GM18951 (cell line): Measurements from ENCODE around the gene PLXDC2.

Experiments
- POLR2A ChIP-seq: IDR thresholded peaks from 4 replicates; pipeline ENCODE4 v1.6.1; 2011; ENCODE audit warnings: mild to moderate bottlenecking; ENCODE audit not compliant: insufficient read length, insufficient read depth; ENCODE audit errors: extremely low read depth
- in situ Hi-C: fragments of 300-500 bp; cut with MboI; formaldehyde crosslinking; loops from one replicate; pipeline ENCODE4 v1.12.0; 2022; ENCODE audit warnings: low sequenced_read_pairs, mixed read lengths, inconsistent platforms; ENCODE audit not compliant: unreplicated experiment

Gene PLXDC2

GRCh38 chr10:20313665-20314064 lies 497.4 kb downstream of the PLXDC2 start:
- in situ Hi-C loops = no loop called here
- no peak for TF ChIP-seq POLR2A

GRCh38 chr10:20314431-20314830 lies 498.2 kb downstream of the PLXDC2 start:
- TF ChIP-seq POLR2A = no peak
- in situ Hi-C loops = no loop called here

- in situ Hi-C loops = no loop called here
- TF ChIP-seq POLR2A = no peak
These were observed 511.7 kb downstream of the PLXDC2 start for GRCh38 chr10:20327954-20328353.

- TF ChIP-seq POLR2A = no peak
- in situ Hi-C loops = no loop called here
These were observed 514.0 kb downstream of the PLXDC2 start for GRCh38 chr10:20330246-20330645.

GRCh38 chr10:20334559-20334958 lies 518.3 kb downstream of the PLXDC2 start:
- in situ Hi-C loops = no loop called here
- TF ChIP-seq POLR2A = no peak
